ENCODE measurements around the gene ATF2. TPM values are rescaled to one million over a fixed set of nuclear protein-coding genes. Genes with fewer than 3 reads are reported as not detected.

ATF2 gene
- total and polyA plus RNA-seq, 2 of the 13 experiments (the other 11 are each of a cell fraction or from before 2014, with no cell fraction given) = 91.6 to 95.1 TPM

DNA sequence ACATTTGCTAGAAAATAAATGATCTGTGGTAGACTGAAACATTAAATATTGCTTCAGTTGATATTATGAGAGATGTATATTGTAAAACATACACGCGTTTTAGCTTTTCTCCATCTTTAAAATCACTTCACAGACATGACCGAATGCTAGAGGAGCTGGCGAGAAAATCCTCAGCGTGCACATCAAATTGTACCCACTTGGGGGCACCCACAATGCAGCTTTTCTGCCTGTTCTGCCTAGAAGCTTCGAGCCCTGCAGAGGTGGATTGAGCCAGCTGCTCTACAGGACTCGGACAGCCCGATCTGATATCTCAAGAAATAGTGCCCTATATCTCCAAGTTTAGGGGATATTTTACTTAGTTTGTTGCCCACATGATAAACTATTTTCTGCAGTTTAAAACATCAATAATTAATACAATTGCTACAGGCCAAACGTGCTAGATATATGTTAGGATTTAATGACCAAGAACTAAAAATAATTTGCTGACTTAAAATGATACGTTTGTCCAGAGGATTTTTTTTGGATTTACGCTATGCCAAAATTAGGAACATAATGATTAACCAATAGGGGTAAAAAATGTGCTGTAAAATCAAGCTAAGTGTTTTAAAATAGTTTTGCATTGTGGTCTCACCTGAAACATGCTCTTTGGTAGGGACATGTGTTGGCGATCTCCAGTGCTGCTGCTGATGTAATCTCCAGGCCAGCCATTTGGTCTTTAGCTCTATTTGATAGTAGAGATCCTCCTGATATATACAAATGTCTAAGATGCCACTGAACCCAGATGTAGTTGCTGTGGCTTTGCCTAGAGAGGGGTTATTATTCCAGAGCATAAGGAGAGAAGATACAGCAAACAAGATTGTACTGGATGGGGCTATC is 35.9 kb upstream of the ATF2 start:
- H3K79me2 ChIP-seq (ENCODE audit: insufficient read depth, low read length) = no peaks in the 10 kb centered on the region
- no peak overlapping the region for H3K9ac ChIP-seq (ENCODE audit: insufficient read depth, low read depth, low read length)
- no peak overlapping the region for H3K4me3 ChIP-seq (replicated peaks in 1 of 3; ENCODE audit: insufficient read depth in 1 of 3, low read depth in 2 of 3, low read length in 3 of 3)
- H3K27ac ChIP-seq (ENCODE audit: extremely low read length, insufficient read depth, low read length) = no peak overlapping the region
- 9% methylated on average over 12 of the region's 12 CpGs for WGBS (ENCODE audit: low lambda C conversion rate)
- intact Hi-C loops (cut with micrococcal nuclease; ENCODE audit: unreplicated experiment) = loop anchor here (1.0 to 5.0 kb wide), 3 partner anchors 78 to 893 kb away; partner anchors contain the start of gene HOXD12
- H3K4me2 ChIP-seq (ENCODE audit: low read depth, low read length) = peak overlapping the region; percentile 20
- no peaks in the 10 kb centered on the region for H3K4me1 ChIP-seq (ENCODE audit: insufficient read depth, low read length)
- ChIA-PET CTCF (ENCODE audit: low intra/inter-chr PET ratio, low total read pairs) (interaction anchor here (1.3 kb wide), 1 partner anchor 125 kb away, joined by 3 read pairs; no protein-coding TSS in a partner anchor), POLR2A (interaction anchor here (0.6 kb wide), 1 partner anchor 35 kb away, joined by 3 read pairs; no protein-coding TSS in a partner anchor)
- peak; percentile 50 for DNase-seq (ENCODE audit: low spot score)
- H4K20me1 ChIP-seq (ENCODE audit: insufficient read depth, low read length) = no peaks in the 10 kb centered on the region
- H3K27me3 ChIP-seq (ENCODE audit: control insufficient read depth in 1 of 2, insufficient read depth in 2 of 2, low read length in 2 of 2) = peaks cover 0 to 7% of the 10 kb centered on the region in 2 experiments; a peak in 1 of 5 replicates
- no peak overlapping the region for H2AFZ ChIP-seq (ENCODE audit: low read length)
- no TSS peak for BruUV-seq (replicated peaks)
- FAIRE-seq = peak; percentile 59
- H3K9me3 ChIP-seq (ENCODE audit: low read length) = no peaks in the 10 kb centered on the region
- no peaks in the 10 kb centered on the region for H3K36me3 ChIP-seq (replicated peaks in 1 of 2; ENCODE audit: control insufficient read depth in 1 of 2, insufficient read depth in 2 of 2, low read length in 2 of 2)
- ATAC-seq = peak; percentile 100
- in situ Hi-C loops (cut with HindIII; ENCODE audit: extremely low pct_ligation_motif_present, low pct_unique_long_range_greater_than_20kb) = no loop called here
- TF ChIP-seq, protein P1, sequence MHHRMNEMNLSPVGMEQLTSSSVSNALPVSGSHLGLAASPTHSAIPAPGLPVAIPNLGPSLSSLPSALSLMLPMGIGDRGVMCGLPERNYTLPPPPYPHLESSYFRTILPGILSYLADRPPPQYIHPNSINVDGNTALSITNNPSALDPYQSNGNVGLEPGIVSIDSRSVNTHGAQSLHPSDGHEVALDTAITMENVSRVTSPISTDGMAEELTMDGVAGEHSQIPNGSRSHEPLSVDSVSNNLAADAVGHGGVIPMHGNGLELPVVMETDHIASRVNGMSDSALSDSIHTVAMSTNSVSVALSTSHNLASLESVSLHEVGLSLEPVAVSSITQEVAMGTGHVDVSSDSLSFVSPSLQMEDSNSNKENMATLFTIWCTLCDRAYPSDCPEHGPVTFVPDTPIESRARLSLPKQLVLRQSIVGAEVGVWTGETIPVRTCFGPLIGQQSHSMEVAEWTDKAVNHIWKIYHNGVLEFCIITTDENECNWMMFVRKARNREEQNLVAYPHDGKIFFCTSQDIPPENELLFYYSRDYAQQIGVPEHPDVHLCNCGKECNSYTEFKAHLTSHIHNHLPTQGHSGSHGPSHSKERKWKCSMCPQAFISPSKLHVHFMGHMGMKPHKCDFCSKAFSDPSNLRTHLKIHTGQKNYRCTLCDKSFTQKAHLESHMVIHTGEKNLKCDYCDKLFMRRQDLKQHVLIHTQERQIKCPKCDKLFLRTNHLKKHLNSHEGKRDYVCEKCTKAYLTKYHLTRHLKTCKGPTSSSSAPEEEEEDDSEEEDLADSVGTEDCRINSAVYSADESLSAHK (CRISPR knock-in tag; IDR thresholded peaks at IDR 0.05; ENCODE audit: borderline replicate concordance) = no peak
- TF ChIP-seq, protein P2, sequence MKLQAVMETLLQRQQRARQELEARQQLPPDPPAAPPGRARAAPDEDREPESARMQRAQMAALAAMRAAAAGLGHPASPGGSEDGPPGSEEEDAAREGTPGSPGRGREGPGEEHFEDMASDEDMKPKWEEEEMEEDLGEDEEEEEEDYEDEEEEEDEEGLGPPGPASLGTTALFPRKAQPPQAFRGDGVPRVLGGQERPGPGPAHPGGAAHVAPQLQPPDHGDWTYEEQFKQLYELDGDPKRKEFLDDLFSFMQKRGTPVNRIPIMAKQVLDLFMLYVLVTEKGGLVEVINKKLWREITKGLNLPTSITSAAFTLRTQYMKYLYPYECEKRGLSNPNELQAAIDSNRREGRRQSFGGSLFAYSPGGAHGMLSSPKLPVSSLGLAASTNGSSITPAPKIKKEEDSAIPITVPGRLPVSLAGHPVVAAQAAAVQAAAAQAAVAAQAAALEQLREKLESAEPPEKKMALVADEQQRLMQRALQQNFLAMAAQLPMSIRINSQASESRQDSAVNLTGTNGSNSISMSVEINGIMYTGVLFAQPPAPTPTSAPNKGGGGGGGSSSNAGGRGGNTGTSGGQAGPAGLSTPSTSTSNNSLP (IDR thresholded peaks at IDR 0.05; ENCODE audit: low read depth, low read length) = no peak
- peak; percentile 59; the same call in 1 of the 2 replicates for TF ChIP-seq ZNF501 (CRISPR knock-in tag; IDR thresholded peaks at IDR 0.05)
- TF ChIP-seq MTF1 (CRISPR knock-in tag; IDR thresholded peaks at IDR 0.05) = no peak
- TF ChIP-seq STAG1 (CRISPR knock-in tag; IDR thresholded peaks at IDR 0.05) = peak; percentile 67
- TF ChIP-seq ZNF431 (CRISPR knock-in tag; IDR thresholded peaks at IDR 0.05; ENCODE audit: borderline replicate concordance, low read depth) = no peak
- TF ChIP-seq ATF7-NPFF (CRISPR knock-in tag; IDR thresholded peaks at IDR 0.05; ENCODE audit: low read depth) = no peak
- 0 out of 2 replicates have a peak, but pooled peaks have one; percentile 19 for TF ChIP-seq SOX5 (CRISPR knock-in tag; IDR thresholded peaks at IDR 0.05; ENCODE audit: borderline replicate concordance)
- no peak for TF ChIP-seq SOX6 (IDR thresholded peaks at IDR 0.05)
- TF ChIP-seq SOX6 (CRISPR knock-in tag; IDR thresholded peaks at IDR 0.05) = 0 out of 2 replicates have a peak, but pooled peaks have one; percentile 15
- TF ChIP-seq, protein P3, sequence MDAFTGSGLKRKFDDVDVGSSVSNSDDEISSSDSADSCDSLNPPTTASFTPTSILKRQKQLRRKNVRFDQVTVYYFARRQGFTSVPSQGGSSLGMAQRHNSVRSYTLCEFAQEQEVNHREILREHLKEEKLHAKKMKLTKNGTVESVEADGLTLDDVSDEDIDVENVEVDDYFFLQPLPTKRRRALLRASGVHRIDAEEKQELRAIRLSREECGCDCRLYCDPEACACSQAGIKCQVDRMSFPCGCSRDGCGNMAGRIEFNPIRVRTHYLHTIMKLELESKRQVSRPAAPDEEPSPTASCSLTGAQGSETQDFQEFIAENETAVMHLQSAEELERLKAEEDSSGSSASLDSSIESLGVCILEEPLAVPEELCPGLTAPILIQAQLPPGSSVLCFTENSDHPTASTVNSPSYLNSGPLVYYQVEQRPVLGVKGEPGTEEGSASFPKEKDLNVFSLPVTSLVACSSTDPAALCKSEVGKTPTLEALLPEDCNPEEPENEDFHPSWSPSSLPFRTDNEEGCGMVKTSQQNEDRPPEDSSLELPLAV (CRISPR knock-in tag; conservative IDR thresholded peaks at IDR 0.05; ENCODE audit: low read depth) = no peak
- TF ChIP-seq SCMH1 (CRISPR knock-in tag; IDR thresholded peaks at IDR 0.05; ENCODE audit: borderline replicate concordance) = no peak

All from HepG2 (cell line).